Subcutaneous adipose tissue (tissue), 4 donors: ENCODE results near the gene SNED1. TPM values are rescaled to one million over a fixed set of nuclear protein-coding genes. Genes with fewer than 3 reads are reported as not detected.

Source experiments
- CTCF ChIP-seq: fragments of 450-650 bp; IDR thresholded peaks from one replicate; pipeline ENCODE4 v1.5.1; 2016; ENCODE audit warnings: low read depth, mild to moderate bottlenecking, control low read depth, antibody characterized with exemption, moderate library complexity
- total RNA-seq, 4 donors: library from RNA; depleted of rRNA; stranded (reverse); fragments of >200 nt; gene quantifications; one replicate each; pipeline ENCODE4 v1.1.0, GENCODE V29; 2016

SNED1 gene
- total RNA-seq, 4 donors from 2014 or later: 34.9 to 83.3 (median 39.7) TPM

GRCh38 chr2:241096979-241097378, 98.6 kb downstream of the SNED1 start:
- TF ChIP-seq CTCF: no peak

GRCh38 chr2:241099246-241099645, 100.8 kb downstream of the SNED1 start:
- no peak for TF ChIP-seq CTCF

GRCh38 chr2:241102239-241102803, 103.9 kb downstream of the SNED1 start, which contains the start of gene MTERF4:
MTERF4 (minus strand) TSS chr2:241102287; CDS start chr2:241102273, 14 bp downstream.
- TF ChIP-seq CTCF: no peak

GRCh38 chr2:241103176-241103595, 104.8 kb downstream of the SNED1 start:
- TF ChIP-seq CTCF: no peak

GRCh38 chr2:241105641-241106040, 107.2 kb downstream of the SNED1 start:
- no peak for TF ChIP-seq CTCF

GRCh38 chr2:241107031-241107783, 108.8 kb downstream of the SNED1 start:
- TF ChIP-seq CTCF: no peak
